ENCODE data around the gene PIN4. TPM values are rescaled to one million over a fixed set of nuclear protein-coding genes. Genes with fewer than 3 reads are reported as not detected.

Gene PIN4
- total and polyA plus RNA-seq, 10 of the 15 experiments (the other 5 are each of a cell fraction or from before 2014, with no cell fraction given): 8.2 to 53.6 (median 33.9) TPM

GRCh38 chrX:72181178-72182125 is at the start of gene PIN4 (continued):
- TF ChIP-seq PML (IDR thresholded peaks at IDR 0.05; ENCODE audit: low read length) (peak; percentile 45; the same call in 1 of the 2 replicates), POLR2AphosphoS5 (IDR thresholded peaks at IDR 0.05; ENCODE audit: low read length) (0 out of 2 replicates have a peak, but pooled peaks have one; percentile 28), LARP7 (IDR thresholded peaks at IDR 0.05) (no peak), JUNB (IDR thresholded peaks at IDR 0.05) (no peak; the same call in 1 of the 2 replicates), PAX5 (IDR thresholded peaks at IDR 0.05; ENCODE audit: borderline replicate concordance, low read depth, low read length) (no peak), BACH1 (IDR thresholded peaks at IDR 0.05; ENCODE audit: borderline replicate concordance) (no peak), MTA2 (IDR thresholded peaks at IDR 0.05; ENCODE audit: low read depth) (peak; percentile 48; the same call in 1 of the 2 replicates), CREB1 (IDR thresholded peaks at IDR 0.05; ENCODE audit: low read depth) (peak; percentile 41; the same call in 1 of the 2 replicates), YBX1 (IDR thresholded peaks at IDR 0.05) (no peak), REST (IDR thresholded peaks at IDR 0.05; ENCODE audit: low read depth, low read length) (no peak), POLR2A (IDR thresholded peaks at IDR 0.05; ENCODE audit: low read depth, low read length) (peak; percentile 64), RBBP5 (conservative IDR thresholded peaks at IDR 0.05) (no peak), ELK1 (IDR thresholded peaks at IDR 0.05; ENCODE audit: low read depth, low read length) (no peak), BMI1 (IDR thresholded peaks at IDR 0.05; ENCODE audit: borderline replicate concordance) (no peak), IKZF1 (conservative IDR thresholded peaks at IDR 0.05) (peak; percentile 62), STAT3 (IDR thresholded peaks at IDR 0.05; ENCODE audit: low read depth, low read length) (no peak), BCLAF1 (IDR thresholded peaks at IDR 0.05) (no peak), TARDBP (IDR thresholded peaks at IDR 0.05; ENCODE audit: borderline replicate concordance) (no peak), SMAD5 (IDR thresholded peaks at IDR 0.05; ENCODE audit: low read depth) (no peak; the same call in 1 of the 2 replicates), NR2C2 (IDR thresholded peaks at IDR 0.05; ENCODE audit: borderline replicate concordance, control insufficient read depth, insufficient read length, low read depth) (no peak), MEF2B (IDR thresholded peaks at IDR 0.05; ENCODE audit: partially characterized antibody, poor library complexity, severe bottlenecking) (peak; percentile 35), IKZF2 (IDR thresholded peaks at IDR 0.05) (peak in 1 of 2 experiments; percentile 43; a peak in 1 of 4 replicates)

Data from GM12878 (cell line).